ENCODE data around the gene CLIC4. TPM values are rescaled to one million over a fixed set of nuclear protein-coding genes. Genes with fewer than 3 reads are reported as not detected.

The CLIC4 gene
- total and polyA plus RNA-seq, 9 of the 15 experiments (the other 6 are each of a cell fraction or from before 2014, with no cell fraction given): 16.0 to 67.5 (median 38.4) TPM

- H3K9ac ChIP-seq (ENCODE audit: insufficient read depth in 1 of 2, low read depth in 2 of 2, low read length in 2 of 2): no peak overlapping the region
- CTCF ChIA-PET (ENCODE audit: low intra/inter-chr PET ratio): interaction anchor here (0.5 to 1.3 kb wide), 3 partner anchors 23 to 756 kb away, joined by 3 to 4 read pairs (median 3); no protein-coding TSS in a partner anchor
- H3K4me1 ChIP-seq (replicated peaks in 1 of 2; ENCODE audit: control insufficient read depth in 2 of 2, insufficient read depth in 2 of 2, low read length in 2 of 2): no peaks in the 10 kb centered on the region
- no peak for DNase-seq (ENCODE audit: extremely low read depth in 1 of 4, low spot score in 3 of 4)
- no peak overlapping the region for H3K4me3 ChIP-seq
- in situ Hi-C loops (cut with MboI): no loop called here
- FAIRE-seq: no peak
- H3K27me3 ChIP-seq (ENCODE audit: control insufficient read depth in 2 of 2, insufficient read depth in 2 of 2, low read length in 2 of 2): no peaks in the 10 kb centered on the region
- H3K36me3 ChIP-seq (ENCODE audit: control insufficient read depth, insufficient read depth, low read length): peaks cover 5% of the 10 kb centered on the region; the same call in 2 of the 3 replicates
- intact Hi-C loops (cut with micrococcal nuclease): loop anchor here (5.0 kb wide), 1 partner anchor 82 kb away; the partner anchor contains the start of gene CLIC4
- no peak overlapping the region for H3K4me2 ChIP-seq (ENCODE audit: insufficient read depth, low read length)
- H4K20me1 ChIP-seq (replicated peaks; ENCODE audit: control insufficient read depth, insufficient read depth, low read length): no peaks in the 10 kb centered on the region; the same call in 1 of the 2 replicates
- POLR2A ChIA-PET: no interaction called here
- no peak for ATAC-seq
- H2AFZ ChIP-seq (ENCODE audit: low read depth, low read length): no peak overlapping the region
- no peaks in the 10 kb centered on the region for H3K9me3 ChIP-seq (replicated peaks; ENCODE audit: control insufficient read depth, insufficient read depth, low read depth, low read length)
- no peaks in the 10 kb centered on the region for H3K9me1 ChIP-seq (ENCODE audit: control insufficient read depth, insufficient read depth, low read length)
- no peak overlapping the region for H3K27ac ChIP-seq (ENCODE audit: extremely low read depth, low read depth, low read length)
- WGBS (ENCODE audit: insufficient coverage, low coverage, missing lambda C conversion rate): 52% methylated on average over 2 of the region's 2 CpGs
- TSS peak; percentile 28 for BruUV-seq (replicated peaks)
- TF ChIP-seq SMAD2 (IDR thresholded peaks at IDR 0.05; ENCODE audit: low read depth, low read length) (no peak), PRMT5 (CRISPR knock-in tag; IDR thresholded peaks at IDR 0.05) (no peak), RFX1 (IDR thresholded peaks at IDR 0.05) (peak; percentile 27)
- H3K79me2 ChIP-seq (ENCODE audit: control insufficient read depth, insufficient read depth, low read length): no peaks in the 10 kb centered on the region
Observed at GRCh38 chr1:24828887-24829192, 83.6 kb downstream of the CLIC4 start.

- FAIRE-seq: peak; percentile 82
- Histone ChIP-seq H3K9ac (ENCODE audit: insufficient read depth in 1 of 2, low read depth in 2 of 2, low read length in 2 of 2) (no peak overlapping the region), H3K4me3 (no peak overlapping the region), H3K27me3 (ENCODE audit: control insufficient read depth in 2 of 2, insufficient read depth in 2 of 2, low read length in 2 of 2) (no peaks in the 10 kb centered on the region), H4K20me1 (replicated peaks; ENCODE audit: control insufficient read depth, insufficient read depth, low read length) (no peaks in the 10 kb centered on the region; the same call in 1 of the 2 replicates), H3K9me3 (replicated peaks; ENCODE audit: control insufficient read depth, insufficient read depth, low read depth, low read length) (no peaks in the 10 kb centered on the region), H3K36me3 (ENCODE audit: control insufficient read depth, insufficient read depth, low read length) (peaks cover 5% of the 10 kb centered on the region; the same call in 2 of the 3 replicates), H3K4me1 (replicated peaks in 1 of 2; ENCODE audit: control insufficient read depth in 2 of 2, insufficient read depth in 2 of 2, low read length in 2 of 2) (no peaks in the 10 kb centered on the region), H3K79me2 (ENCODE audit: control insufficient read depth, insufficient read depth, low read length) (no peaks in the 10 kb centered on the region), H3K9me1 (ENCODE audit: control insufficient read depth, insufficient read depth, low read length) (no peaks in the 10 kb centered on the region), H3K27ac (ENCODE audit: extremely low read depth, low read depth, low read length) (no peak overlapping the region), H2AFZ (ENCODE audit: low read depth, low read length) (no peak overlapping the region), H3K4me2 (ENCODE audit: insufficient read depth, low read length) (no peak overlapping the region)
- in situ Hi-C loops (cut with MboI): no loop called here
- 43% methylated on average over 3 of the region's 3 CpGs for WGBS (ENCODE audit: insufficient coverage, low coverage, missing lambda C conversion rate)
- intact Hi-C loops (cut with micrococcal nuclease): loop anchor here (2.0 to 5.0 kb wide), 2 partner anchors 142 to 288 kb away; no protein-coding TSS in a partner anchor
- peak; percentile 86 for ATAC-seq
- POLR2A ChIA-PET: interaction anchor here (0.7 to 1.0 kb wide), 5 partner anchors 14 to 155 kb away, joined by 3 to 6 read pairs (median 4); partner anchors contain the start of gene CLIC4
- peak; percentile 52 to 68 (median 54) for DNase-seq (ENCODE audit: extremely low read depth in 1 of 4, low spot score in 3 of 4)
- no TSS peak for BruUV-seq (replicated peaks)
- CTCF ChIA-PET (ENCODE audit: low intra/inter-chr PET ratio): interaction anchor here (0.5 to 3.2 kb wide), 18 partner anchors 13 to 631 kb away, joined by 3 to 51 read pairs (median 3); no protein-coding TSS in a partner anchor
- no peak for TF ChIP-seq NONO (IDR thresholded peaks at IDR 0.05; ENCODE audit: low read depth in 2 of 2, low read length in 1 of 2)
- TF ChIP-seq, protein P1, sequence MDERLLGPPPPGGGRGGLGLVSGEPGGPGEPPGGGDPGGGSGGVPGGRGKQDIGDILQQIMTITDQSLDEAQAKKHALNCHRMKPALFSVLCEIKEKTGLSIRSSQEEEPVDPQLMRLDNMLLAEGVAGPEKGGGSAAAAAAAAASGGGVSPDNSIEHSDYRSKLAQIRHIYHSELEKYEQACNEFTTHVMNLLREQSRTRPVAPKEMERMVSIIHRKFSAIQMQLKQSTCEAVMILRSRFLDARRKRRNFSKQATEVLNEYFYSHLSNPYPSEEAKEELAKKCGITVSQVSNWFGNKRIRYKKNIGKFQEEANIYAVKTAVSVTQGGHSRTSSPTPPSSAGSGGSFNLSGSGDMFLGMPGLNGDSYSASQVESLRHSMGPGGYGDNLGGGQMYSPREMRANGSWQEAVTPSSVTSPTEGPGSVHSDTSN (CRISPR knock-in tag; IDR thresholded peaks at IDR 0.05; ENCODE audit: low read depth): no peak
- TF ChIP-seq, protein P1 (tag; conservative IDR thresholded peaks at IDR 0.05; ENCODE audit: low read depth): 0 out of 2 replicates have a peak, but pooled peaks have one; percentile 5
- TF ChIP-seq, protein P2, sequence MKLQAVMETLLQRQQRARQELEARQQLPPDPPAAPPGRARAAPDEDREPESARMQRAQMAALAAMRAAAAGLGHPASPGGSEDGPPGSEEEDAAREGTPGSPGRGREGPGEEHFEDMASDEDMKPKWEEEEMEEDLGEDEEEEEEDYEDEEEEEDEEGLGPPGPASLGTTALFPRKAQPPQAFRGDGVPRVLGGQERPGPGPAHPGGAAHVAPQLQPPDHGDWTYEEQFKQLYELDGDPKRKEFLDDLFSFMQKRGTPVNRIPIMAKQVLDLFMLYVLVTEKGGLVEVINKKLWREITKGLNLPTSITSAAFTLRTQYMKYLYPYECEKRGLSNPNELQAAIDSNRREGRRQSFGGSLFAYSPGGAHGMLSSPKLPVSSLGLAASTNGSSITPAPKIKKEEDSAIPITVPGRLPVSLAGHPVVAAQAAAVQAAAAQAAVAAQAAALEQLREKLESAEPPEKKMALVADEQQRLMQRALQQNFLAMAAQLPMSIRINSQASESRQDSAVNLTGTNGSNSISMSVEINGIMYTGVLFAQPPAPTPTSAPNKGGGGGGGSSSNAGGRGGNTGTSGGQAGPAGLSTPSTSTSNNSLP (IDR thresholded peaks at IDR 0.05; ENCODE audit: borderline replicate concordance, low read depth, low read length): peak; percentile 87
Observed at GRCh38 chr1:24830680-24831272, 85.5 kb downstream of the CLIC4 start.

Measured in K562 (cell line).